K562 (cell line): ENCODE results near the gene MID2.

Experiments
- MYBL2 ChIP-seq, 2 experiments: fragments of 450-650 bp in 1 of 2; sonication (generic) in 1 of 2; formaldehyde crosslinking in 1 of 2; IDR thresholded peaks; 2 replicates each; pipeline versions ENCODE4 v1.6.1 to v1.8.1; 2017 to 2022; ENCODE audit warnings: borderline replicate concordance in 1 of 2, inconsistent platforms in 1 of 2, low read depth in 1 of 2, mild to moderate bottlenecking in 1 of 2, missing genetic modification reagents in 1 of 2, moderate library complexity in 1 of 2
- POLR2A ChIP-seq: fragments of 450-650 bp; conservative IDR thresholded peaks from 2 replicates; pipeline ENCODE4 v1.6.1; 2016
- RBFOX2 ChIP-seq: fragments of 200-400 bp; formaldehyde crosslinking; IDR thresholded peaks from 2 replicates; pipeline ENCODE4 v1.6.1; 2017; ENCODE audit warnings: low read depth, mild to moderate bottlenecking, low read length, moderate library complexity
- STAT6 ChIP-seq: sonication (generic); formaldehyde crosslinking; IDR thresholded peaks from 2 replicates; pipeline ENCODE4 v1.8.1; 2023; ENCODE audit warnings: mild to moderate bottlenecking, missing genetic modification reagents
- TCF7L2 ChIP-seq: fragments of 150-350 bp; IDR thresholded peaks from 2 replicates; pipeline ENCODE4 v1.6.1; 2016; ENCODE audit warnings: low read depth, mild to moderate bottlenecking, low read length, moderate library complexity
- ZNF140 ChIP-seq: fragments of 250-450 bp; sonication (Bioruptor Pico); IDR thresholded peaks from 2 replicates; pipeline ENCODE4 v1.8.0; 2021; ENCODE audit warnings: moderate library complexity, mild to moderate bottlenecking, inconsistent platforms
- ZNF3 ChIP-seq: fragments of 250-450 bp; sonication (Bioruptor Pico); IDR thresholded peaks from 2 replicates; pipeline ENCODE4 v1.5.0; 2021; ENCODE audit warnings: mild to moderate bottlenecking, moderate library complexity
- ZNF316 ChIP-seq: fragments of 450-650 bp; IDR thresholded peaks from 2 replicates; pipeline ENCODE4 v1.6.1; 2016
- TF ChIP-seq, protein P1 (sequence below), 3 experiments: IDR thresholded peaks in 2 of 3; conservative IDR thresholded peaks in 1 of 3; 2 replicates each; pipeline ENCODE4 v1.5.1; 2011 to 2012; ENCODE audit warnings: low read length in 3 of 3, mild to moderate bottlenecking in 3 of 3, control low read depth in 2 of 3, improper control_type of control experiment in 1 of 3, inconsistent platforms in 1 of 3, low read depth in 1 of 3, mixed read lengths in 1 of 3, moderate library complexity in 1 of 3; ENCODE audit not compliant: insufficient read depth in 2 of 3
- TF ChIP-seq, protein P2 (sequence below): sonication (generic); formaldehyde crosslinking; IDR thresholded peaks from 2 replicates; pipeline ENCODE4 v1.8.0; 2022; ENCODE audit warnings: mild to moderate bottlenecking, missing genetic modification reagents, borderline replicate concordance
- TF ChIP-seq, protein P3 (sequence below), 2 experiments: fragments of 450-650 bp; IDR thresholded peaks; 2 replicates each; pipeline ENCODE4 v1.6.1; 2018; ENCODE audit warnings: mild to moderate bottlenecking in 2 of 2, low read depth in 1 of 2; ENCODE audit not compliant: partially characterized antibody in 2 of 2
- TF ChIP-seq, protein P4 (sequence below): fragments of 450-650 bp; formaldehyde crosslinking; IDR thresholded peaks from 2 replicates; pipeline ENCODE4 v1.4.0; 2020; ENCODE audit warnings: mild to moderate bottlenecking

GRCh38 chrX:107934262-107934661 lies 108.6 kb downstream of the MID2 start:
- TF ChIP-seq ZNF3 (CRISPR knock-in tag) (no peak), ZNF140 (no peak), TCF7L2 (no peak), STAT6 (CRISPR knock-in tag) (no peak), MYBL2 (IDR thresholded peaks at IDR 0.05; ENCODE audit: low read depth) (no peak), MYBL2 (CRISPR knock-in tag; IDR thresholded peaks at IDR 0.05; ENCODE audit: borderline replicate concordance) (no peak), ZNF316 (no peak), RBFOX2 (no peak), POLR2A (no peak)
- TF ChIP-seq, protein P1, sequence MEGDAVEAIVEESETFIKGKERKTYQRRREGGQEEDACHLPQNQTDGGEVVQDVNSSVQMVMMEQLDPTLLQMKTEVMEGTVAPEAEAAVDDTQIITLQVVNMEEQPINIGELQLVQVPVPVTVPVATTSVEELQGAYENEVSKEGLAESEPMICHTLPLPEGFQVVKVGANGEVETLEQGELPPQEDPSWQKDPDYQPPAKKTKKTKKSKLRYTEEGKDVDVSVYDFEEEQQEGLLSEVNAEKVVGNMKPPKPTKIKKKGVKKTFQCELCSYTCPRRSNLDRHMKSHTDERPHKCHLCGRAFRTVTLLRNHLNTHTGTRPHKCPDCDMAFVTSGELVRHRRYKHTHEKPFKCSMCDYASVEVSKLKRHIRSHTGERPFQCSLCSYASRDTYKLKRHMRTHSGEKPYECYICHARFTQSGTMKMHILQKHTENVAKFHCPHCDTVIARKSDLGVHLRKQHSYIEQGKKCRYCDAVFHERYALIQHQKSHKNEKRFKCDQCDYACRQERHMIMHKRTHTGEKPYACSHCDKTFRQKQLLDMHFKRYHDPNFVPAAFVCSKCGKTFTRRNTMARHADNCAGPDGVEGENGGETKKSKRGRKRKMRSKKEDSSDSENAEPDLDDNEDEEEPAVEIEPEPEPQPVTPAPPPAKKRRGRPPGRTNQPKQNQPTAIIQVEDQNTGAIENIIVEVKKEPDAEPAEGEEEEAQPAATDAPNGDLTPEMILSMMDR (IDR thresholded peaks at IDR 0.05 in 2 of 3, conservative IDR thresholded peaks at IDR 0.05 in 1 of 3; ENCODE audit: insufficient read depth in 2 of 3, low read depth in 1 of 3, low read length in 3 of 3) = no peak
- TF ChIP-seq, protein P2, sequence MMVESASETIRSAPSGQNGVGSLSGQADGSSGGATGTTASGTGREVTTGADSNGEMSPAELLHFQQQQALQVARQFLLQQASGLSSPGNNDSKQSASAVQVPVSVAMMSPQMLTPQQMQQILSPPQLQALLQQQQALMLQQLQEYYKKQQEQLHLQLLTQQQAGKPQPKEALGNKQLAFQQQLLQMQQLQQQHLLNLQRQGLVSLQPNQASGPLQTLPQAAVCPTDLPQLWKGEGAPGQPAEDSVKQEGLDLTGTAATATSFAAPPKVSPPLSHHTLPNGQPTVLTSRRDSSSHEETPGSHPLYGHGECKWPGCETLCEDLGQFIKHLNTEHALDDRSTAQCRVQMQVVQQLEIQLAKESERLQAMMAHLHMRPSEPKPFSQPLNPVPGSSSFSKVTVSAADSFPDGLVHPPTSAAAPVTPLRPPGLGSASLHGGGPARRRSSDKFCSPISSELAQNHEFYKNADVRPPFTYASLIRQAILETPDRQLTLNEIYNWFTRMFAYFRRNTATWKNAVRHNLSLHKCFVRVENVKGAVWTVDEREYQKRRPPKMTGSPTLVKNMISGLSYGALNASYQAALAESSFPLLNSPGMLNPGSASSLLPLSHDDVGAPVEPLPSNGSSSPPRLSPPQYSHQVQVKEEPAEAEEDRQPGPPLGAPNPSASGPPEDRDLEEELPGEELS (CRISPR knock-in tag) = no peak
- TF ChIP-seq, protein P3, sequence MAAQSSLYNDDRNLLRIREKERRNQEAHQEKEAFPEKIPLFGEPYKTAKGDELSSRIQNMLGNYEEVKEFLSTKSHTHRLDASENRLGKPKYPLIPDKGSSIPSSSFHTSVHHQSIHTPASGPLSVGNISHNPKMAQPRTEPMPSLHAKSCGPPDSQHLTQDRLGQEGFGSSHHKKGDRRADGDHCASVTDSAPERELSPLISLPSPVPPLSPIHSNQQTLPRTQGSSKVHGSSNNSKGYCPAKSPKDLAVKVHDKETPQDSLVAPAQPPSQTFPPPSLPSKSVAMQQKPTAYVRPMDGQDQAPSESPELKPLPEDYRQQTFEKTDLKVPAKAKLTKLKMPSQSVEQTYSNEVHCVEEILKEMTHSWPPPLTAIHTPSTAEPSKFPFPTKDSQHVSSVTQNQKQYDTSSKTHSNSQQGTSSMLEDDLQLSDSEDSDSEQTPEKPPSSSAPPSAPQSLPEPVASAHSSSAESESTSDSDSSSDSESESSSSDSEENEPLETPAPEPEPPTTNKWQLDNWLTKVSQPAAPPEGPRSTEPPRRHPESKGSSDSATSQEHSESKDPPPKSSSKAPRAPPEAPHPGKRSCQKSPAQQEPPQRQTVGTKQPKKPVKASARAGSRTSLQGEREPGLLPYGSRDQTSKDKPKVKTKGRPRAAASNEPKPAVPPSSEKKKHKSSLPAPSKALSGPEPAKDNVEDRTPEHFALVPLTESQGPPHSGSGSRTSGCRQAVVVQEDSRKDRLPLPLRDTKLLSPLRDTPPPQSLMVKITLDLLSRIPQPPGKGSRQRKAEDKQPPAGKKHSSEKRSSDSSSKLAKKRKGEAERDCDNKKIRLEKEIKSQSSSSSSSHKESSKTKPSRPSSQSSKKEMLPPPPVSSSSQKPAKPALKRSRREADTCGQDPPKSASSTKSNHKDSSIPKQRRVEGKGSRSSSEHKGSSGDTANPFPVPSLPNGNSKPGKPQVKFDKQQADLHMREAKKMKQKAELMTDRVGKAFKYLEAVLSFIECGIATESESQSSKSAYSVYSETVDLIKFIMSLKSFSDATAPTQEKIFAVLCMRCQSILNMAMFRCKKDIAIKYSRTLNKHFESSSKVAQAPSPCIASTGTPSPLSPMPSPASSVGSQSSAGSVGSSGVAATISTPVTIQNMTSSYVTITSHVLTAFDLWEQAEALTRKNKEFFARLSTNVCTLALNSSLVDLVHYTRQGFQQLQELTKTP (IDR thresholded peaks at IDR 0.05; ENCODE audit: low read depth in 1 of 2, partially characterized antibody in 2 of 2) = no peak
- TF ChIP-seq, protein P4, sequence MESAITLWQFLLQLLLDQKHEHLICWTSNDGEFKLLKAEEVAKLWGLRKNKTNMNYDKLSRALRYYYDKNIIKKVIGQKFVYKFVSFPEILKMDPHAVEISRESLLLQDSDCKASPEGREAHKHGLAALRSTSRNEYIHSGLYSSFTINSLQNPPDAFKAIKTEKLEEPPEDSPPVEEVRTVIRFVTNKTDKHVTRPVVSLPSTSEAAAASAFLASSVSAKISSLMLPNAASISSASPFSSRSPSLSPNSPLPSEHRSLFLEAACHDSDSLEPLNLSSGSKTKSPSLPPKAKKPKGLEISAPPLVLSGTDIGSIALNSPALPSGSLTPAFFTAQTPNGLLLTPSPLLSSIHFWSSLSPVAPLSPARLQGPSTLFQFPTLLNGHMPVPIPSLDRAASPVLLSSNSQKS (CRISPR knock-in tag) = no peak
